A673 (cell line): ENCODE data around the gene SNAP29. TPM values are rescaled to one million over a fixed set of nuclear protein-coding genes. Genes with fewer than 3 reads are reported as not detected.

Source experiments
- BruUV-seq: library from RNA; stranded (reverse); fragments of 400-500 nt; replicated peaks from 2 replicates; lab custom pipeline; 2021; lab: Mats Ljungman, UMichigan
- CTCF ChIA-PET: fragments of 300-600 bp; sonication (Branson Sonifier 250); formaldehyde crosslinking; loops from one replicate; lab custom pipeline; 2022; ENCODE audit warnings: antibody characterized with exemption; lab: Charles Lee
- POLR2A ChIA-PET: fragments of 300-600 bp; sonication (Branson Sonifier 250); formaldehyde crosslinking; loops from one replicate; lab custom pipeline; 2022; ENCODE audit warnings: antibody characterized with exemption; ENCODE audit not compliant: low non-redundant PET; lab: Charles Lee
- DNase-seq: peaks from one replicate; pipeline ENCODE4 v3.0.0-alpha.2; 2015; ENCODE audit warnings: low spot score
- H3K27ac ChIP-seq: fragments of 200-600 bp; sonication (generic); 2 replicates; pipeline ENCODE4 v1.5.1; 2016; ENCODE audit warnings: mixed run types, low read depth, mild to moderate bottlenecking, mixed read lengths, antibody characterized with exemption, low read length; ENCODE audit not compliant: poor library complexity, severe bottlenecking
- H3K27me3 ChIP-seq: fragments of 200-600 bp; sonication (generic); replicated peaks from 2 replicates; pipeline ENCODE4 v1.6.1; 2017; ENCODE audit warnings: mixed run types, low read depth, mild to moderate bottlenecking, mixed read lengths, antibody characterized with exemption, low read length; ENCODE audit not compliant: insufficient read depth, poor library complexity
- H3K36me3 ChIP-seq: fragments of 200-600 bp; sonication (generic); 2 replicates; pipeline ENCODE4 v1.6.1; 2016; ENCODE audit warnings: mixed run types, mild to moderate bottlenecking, mixed read lengths, antibody characterized with exemption, low read length; ENCODE audit not compliant: insufficient read depth, poor library complexity, severe bottlenecking
- H3K4me1 ChIP-seq: fragments of 200-600 bp; sonication (generic); 2 replicates; pipeline ENCODE4 v1.6.1; 2017; ENCODE audit warnings: mixed run types, mild to moderate bottlenecking, mixed read lengths, antibody characterized with exemption, low read length; ENCODE audit not compliant: insufficient read depth, poor library complexity, severe bottlenecking
- H3K4me3 ChIP-seq: fragments of 200-600 bp; sonication (generic); 2 replicates; pipeline ENCODE4 v1.5.1; 2016; ENCODE audit warnings: low read depth, mixed run types, mild to moderate bottlenecking, mixed read lengths, low read length; ENCODE audit not compliant: poor library complexity, severe bottlenecking
- H3K9me3 ChIP-seq: fragments of 200-600 bp; sonication (generic); 2 replicates; pipeline ENCODE4 v1.6.1; 2016; ENCODE audit warnings: mixed run types, low read depth, mild to moderate bottlenecking, mixed read lengths, antibody characterized with exemption, low read length; ENCODE audit not compliant: poor library complexity, severe bottlenecking
- CTCF ChIP-seq: fragments of 300-800, 200-600 bp; sonication (generic); conservative IDR thresholded peaks from 2 replicates; pipeline ENCODE4 v1.5.1; 2017; ENCODE audit warnings: low read depth, mild to moderate bottlenecking, antibody characterized with exemption, low read length, moderate library complexity, mixed read lengths
- EZH2 ChIP-seq: fragments of 200-600 bp; sonication (generic); IDR thresholded peaks from 2 replicates; pipeline ENCODE4 v1.6.1; 2017; ENCODE audit warnings: borderline replicate concordance, low read depth, mild to moderate bottlenecking, mixed read lengths, antibody characterized with exemption, low read length; ENCODE audit not compliant: poor library complexity, severe bottlenecking
- intact Hi-C: fragments of 100-400 bp; cut with micrococcal nuclease; formaldehyde crosslinking; loops from one replicate; pipeline ENCODE4 v1.10.0; 2022; ENCODE audit not compliant: unreplicated experiment
- total RNA-seq: library from RNA; stranded (reverse); gene quantifications from 2 replicates; pipeline ENCODE4 v1.2.3, GENCODE V29; 2021

The SNAP29 gene
- total RNA-seq, 1 experiment from 2014 or later, result 35.3 TPM

- Histone ChIP-seq H3K36me3 (no peaks in the 10 kb centered on the region), H3K9me3 (no peaks in the 10 kb centered on the region), H3K4me1 (no peaks in the 10 kb centered on the region), H3K27me3 (no peaks in the 10 kb centered on the region), H3K27ac (no peak overlapping the region), H3K4me3 (no peak overlapping the region)
- POLR2A ChIA-PET, result no interaction called here
- BruUV-seq, result no TSS peak
- intact Hi-C loops, result no loop called here
- CTCF ChIA-PET, result interaction anchor here (1.4 kb wide), 1 partner anchor 13 kb away, joined by 4 read pairs; no protein-coding TSS in a partner anchor
- DNase-seq, result peak; percentile 17
- TF ChIP-seq EZH2, result no peak
- TF ChIP-seq CTCF, result no peak
Measured at GRCh38 chr22:20904008-20904979, 45.5 kb downstream of the SNAP29 start.

- BruUV-seq, result no TSS peak
Measured at GRCh38 chr22:20904980-20905355, 46.2 kb downstream of the SNAP29 start.

More at GRCh38 chr22:20904980-20905355, 46.2 kb downstream of the SNAP29 start:
- Histone ChIP-seq H3K4me1 (no peaks in the 10 kb centered on the region), H3K9me3 (no peaks in the 10 kb centered on the region), H3K27ac (no peak overlapping the region), H3K27me3 (no peaks in the 10 kb centered on the region), H3K4me3 (no peak overlapping the region), H3K36me3 (no peaks in the 10 kb centered on the region)
- TF ChIP-seq EZH2, result no peak
- no peak for TF ChIP-seq CTCF
- no peak for DNase-seq
- POLR2A ChIA-PET, result no interaction called here
- intact Hi-C loops, result no loop called here
- CTCF ChIA-PET, result no interaction called here
